Ishikawa (cell line): Measurements from ENCODE around the gene SH3RF3.

Experiments
- CEBPB ChIP-seq: IDR thresholded peaks from 2 replicates; pipeline ENCODE4 v1.6.1; 2012
- CREB1 ChIP-seq: IDR thresholded peaks from 2 replicates; pipeline ENCODE4 v1.6.1; 2012; ENCODE audit warnings: low read depth
- EGR1 ChIP-seq: IDR thresholded peaks from 2 replicates; pipeline ENCODE4 v1.6.1; 2012
- EP300 ChIP-seq: IDR thresholded peaks from 2 replicates; pipeline ENCODE4 v1.6.1; 2012; ENCODE audit warnings: borderline replicate concordance
- FOXM1 ChIP-seq: IDR thresholded peaks from 2 replicates; pipeline ENCODE4 v1.6.1; 2012; ENCODE audit warnings: low read depth, borderline replicate concordance
- NFIC ChIP-seq: IDR thresholded peaks from 2 replicates; pipeline ENCODE4 v1.6.1; 2012
- RAD21 ChIP-seq: IDR thresholded peaks from 2 replicates; pipeline ENCODE4 v1.6.1; 2012; ENCODE audit warnings: low read depth
- TAF1 ChIP-seq: IDR thresholded peaks from 2 replicates; pipeline ENCODE4 v1.6.1; 2012; ENCODE audit warnings: low read depth, mild to moderate bottlenecking
- TCF12 ChIP-seq: IDR thresholded peaks from 2 replicates; pipeline ENCODE4 v1.6.1; 2012; ENCODE audit warnings: low read depth
- TEAD4 ChIP-seq: IDR thresholded peaks from 2 replicates; pipeline ENCODE4 v1.6.1; 2012
- YY1 ChIP-seq: IDR thresholded peaks from 2 replicates; pipeline ENCODE4 v1.6.1; 2012; ENCODE audit warnings: low read depth
- ZBTB7A ChIP-seq: IDR thresholded peaks from 2 replicates; pipeline ENCODE4 v1.6.1; 2012; ENCODE audit warnings: low read depth
- TF ChIP-seq, protein P1 (sequence below): IDR thresholded peaks from 2 replicates; pipeline ENCODE4 v1.6.1; 2012; ENCODE audit warnings: low read depth, mild to moderate bottlenecking
- TF ChIP-seq, protein P2 (sequence below): IDR thresholded peaks from 2 replicates; pipeline ENCODE4 v1.6.1; 2012
- TF ChIP-seq, protein P3 (sequence below): IDR thresholded peaks from 2 replicates; pipeline ENCODE4 v1.6.1; 2012

SH3RF3 gene

DNA sequence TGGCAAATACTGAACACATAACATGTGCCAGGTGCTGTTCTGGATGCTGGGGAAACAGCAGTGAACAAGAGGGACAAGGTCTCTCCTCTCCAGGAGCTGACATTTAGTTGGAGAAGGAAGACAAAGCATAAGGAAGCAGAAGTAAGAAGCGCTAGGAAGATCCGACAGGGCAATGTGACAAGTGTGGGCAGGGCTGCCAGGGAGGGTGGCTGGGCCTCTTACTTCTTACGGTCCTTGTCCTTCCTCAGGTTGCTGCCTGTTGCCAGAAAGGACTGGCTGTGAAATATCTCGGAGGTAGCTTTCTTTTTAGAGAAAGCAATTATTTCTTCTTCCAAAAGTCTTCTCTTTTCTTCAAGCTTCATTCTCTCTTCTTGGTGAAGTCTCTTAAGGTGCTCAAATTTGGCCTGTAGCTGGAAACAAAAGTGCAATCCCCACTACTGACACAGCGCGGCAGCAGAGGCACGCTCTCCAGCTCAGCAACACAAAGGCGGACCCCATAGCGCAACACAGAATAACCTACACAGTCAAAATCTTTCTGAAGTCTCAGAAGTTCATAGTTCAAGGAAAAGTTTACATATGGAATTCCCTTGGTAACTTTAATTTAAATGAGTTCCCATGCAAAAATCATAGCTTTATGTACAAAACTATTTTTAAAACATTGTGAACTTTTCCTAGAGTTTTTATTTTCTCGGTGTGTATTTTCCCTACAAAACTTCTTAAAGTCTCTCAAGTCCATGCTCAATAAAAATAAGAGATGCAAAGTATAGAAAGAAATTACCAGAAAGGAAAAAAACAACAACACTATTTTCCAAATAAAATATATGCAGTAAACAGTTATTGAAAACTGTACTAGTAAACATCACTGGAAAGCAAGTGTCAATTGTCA lies 417.1 kb downstream of the SH3RF3 start:
- TF ChIP-seq TCF12 = no peak
- TF ChIP-seq EGR1 = no peak
- no peak for TF ChIP-seq FOXM1
- TF ChIP-seq, protein P1, sequence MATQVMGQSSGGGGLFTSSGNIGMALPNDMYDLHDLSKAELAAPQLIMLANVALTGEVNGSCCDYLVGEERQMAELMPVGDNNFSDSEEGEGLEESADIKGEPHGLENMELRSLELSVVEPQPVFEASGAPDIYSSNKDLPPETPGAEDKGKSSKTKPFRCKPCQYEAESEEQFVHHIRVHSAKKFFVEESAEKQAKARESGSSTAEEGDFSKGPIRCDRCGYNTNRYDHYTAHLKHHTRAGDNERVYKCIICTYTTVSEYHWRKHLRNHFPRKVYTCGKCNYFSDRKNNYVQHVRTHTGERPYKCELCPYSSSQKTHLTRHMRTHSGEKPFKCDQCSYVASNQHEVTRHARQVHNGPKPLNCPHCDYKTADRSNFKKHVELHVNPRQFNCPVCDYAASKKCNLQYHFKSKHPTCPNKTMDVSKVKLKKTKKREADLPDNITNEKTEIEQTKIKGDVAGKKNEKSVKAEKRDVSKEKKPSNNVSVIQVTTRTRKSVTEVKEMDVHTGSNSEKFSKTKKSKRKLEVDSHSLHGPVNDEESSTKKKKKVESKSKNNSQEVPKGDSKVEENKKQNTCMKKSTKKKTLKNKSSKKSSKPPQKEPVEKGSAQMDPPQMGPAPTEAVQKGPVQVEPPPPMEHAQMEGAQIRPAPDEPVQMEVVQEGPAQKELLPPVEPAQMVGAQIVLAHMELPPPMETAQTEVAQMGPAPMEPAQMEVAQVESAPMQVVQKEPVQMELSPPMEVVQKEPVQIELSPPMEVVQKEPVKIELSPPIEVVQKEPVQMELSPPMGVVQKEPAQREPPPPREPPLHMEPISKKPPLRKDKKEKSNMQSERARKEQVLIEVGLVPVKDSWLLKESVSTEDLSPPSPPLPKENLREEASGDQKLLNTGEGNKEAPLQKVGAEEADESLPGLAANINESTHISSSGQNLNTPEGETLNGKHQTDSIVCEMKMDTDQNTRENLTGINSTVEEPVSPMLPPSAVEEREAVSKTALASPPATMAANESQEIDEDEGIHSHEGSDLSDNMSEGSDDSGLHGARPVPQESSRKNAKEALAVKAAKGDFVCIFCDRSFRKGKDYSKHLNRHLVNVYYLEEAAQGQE = no peak
- TF ChIP-seq YY1 = no peak
- no peak for TF ChIP-seq CREB1
- TF ChIP-seq RAD21 = peak; percentile 97

DNA sequence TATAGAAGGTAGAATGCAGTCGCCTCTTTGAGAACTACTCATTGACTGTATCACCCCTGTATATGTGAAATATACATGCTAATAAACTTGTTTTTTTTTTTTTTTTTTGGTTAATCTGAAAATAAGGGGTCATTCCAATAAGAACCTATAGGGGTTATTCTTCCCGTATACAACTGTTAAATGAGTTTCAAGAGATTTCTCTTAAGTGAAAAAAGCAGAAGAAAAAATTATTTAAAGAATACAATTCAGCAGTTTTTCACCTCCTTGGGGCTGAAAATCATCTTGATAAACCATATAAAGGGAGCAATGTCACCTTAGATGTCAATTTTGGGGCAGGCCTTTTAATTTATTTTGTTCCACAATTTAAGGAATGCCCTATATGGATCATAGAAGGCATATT lies 418.3 kb downstream of the SH3RF3 start:
- TF ChIP-seq YY1 (no peak), NFIC (no peak), TEAD4 (no peak), EP300 (no peak), ZBTB7A (no peak), TCF12 (no peak), RAD21 (no peak), CEBPB (no peak), CREB1 (no peak), EGR1 (no peak), TAF1 (no peak), FOXM1 (no peak)
- TF ChIP-seq, protein P2, sequence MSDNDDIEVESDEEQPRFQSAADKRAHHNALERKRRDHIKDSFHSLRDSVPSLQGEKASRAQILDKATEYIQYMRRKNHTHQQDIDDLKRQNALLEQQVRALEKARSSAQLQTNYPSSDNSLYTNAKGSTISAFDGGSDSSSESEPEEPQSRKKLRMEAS = no peak
- TF ChIP-seq, protein P1 = no peak
- TF ChIP-seq, protein P3, sequence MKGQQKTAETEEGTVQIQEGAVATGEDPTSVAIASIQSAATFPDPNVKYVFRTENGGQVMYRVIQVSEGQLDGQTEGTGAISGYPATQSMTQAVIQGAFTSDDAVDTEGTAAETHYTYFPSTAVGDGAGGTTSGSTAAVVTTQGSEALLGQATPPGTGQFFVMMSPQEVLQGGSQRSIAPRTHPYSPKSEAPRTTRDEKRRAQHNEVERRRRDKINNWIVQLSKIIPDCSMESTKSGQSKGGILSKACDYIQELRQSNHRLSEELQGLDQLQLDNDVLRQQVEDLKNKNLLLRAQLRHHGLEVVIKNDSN = no peak

DNA sequence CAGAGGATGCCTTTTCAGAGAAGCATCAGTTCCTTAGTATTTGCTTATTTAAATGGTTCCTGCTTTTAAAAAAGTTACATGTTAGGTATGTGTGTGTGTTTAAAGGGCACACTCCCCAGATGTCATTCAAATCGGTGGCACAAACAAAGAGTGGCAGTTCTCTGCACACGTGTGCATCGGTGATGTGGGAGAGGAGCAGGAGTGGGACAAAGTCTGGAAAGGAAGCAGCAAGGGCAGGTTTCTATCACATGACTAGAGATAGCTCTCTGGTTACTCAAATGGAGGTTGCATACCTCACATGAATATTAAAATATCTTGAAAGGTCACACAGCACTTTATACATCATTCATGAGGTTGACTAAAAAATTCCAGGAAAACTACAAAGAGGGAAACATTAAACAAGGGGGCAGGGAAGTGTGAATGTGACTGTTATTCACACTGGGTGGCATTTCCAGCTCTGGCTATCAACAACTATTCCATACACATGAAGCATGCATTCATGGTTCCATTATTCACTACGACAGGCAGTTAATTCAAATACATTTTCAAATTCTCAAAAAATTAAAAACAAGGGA lies 420.1 kb downstream of the SH3RF3 start:
- TF ChIP-seq TAF1 = no peak
- TF ChIP-seq, protein P2 = no peak
- TF ChIP-seq FOXM1 = no peak
- TF ChIP-seq YY1 = no peak
- no peak for TF ChIP-seq TEAD4
- no peak for TF ChIP-seq TCF12
- TF ChIP-seq, protein P3 = no peak
- TF ChIP-seq ZBTB7A = no peak
- TF ChIP-seq RAD21 = no peak
- TF ChIP-seq EGR1 = no peak
- TF ChIP-seq NFIC = no peak
- TF ChIP-seq CREB1 = no peak
- TF ChIP-seq EP300 = no peak
